Fibroblast of skin of right quadriceps (primary cell): ENCODE data around the gene HOXB6.

Experiments
- DNase-seq: peaks from one replicate; pipeline ENCODE4 v3.0.0-alpha.2; 2013

Gene HOXB6

DNA sequence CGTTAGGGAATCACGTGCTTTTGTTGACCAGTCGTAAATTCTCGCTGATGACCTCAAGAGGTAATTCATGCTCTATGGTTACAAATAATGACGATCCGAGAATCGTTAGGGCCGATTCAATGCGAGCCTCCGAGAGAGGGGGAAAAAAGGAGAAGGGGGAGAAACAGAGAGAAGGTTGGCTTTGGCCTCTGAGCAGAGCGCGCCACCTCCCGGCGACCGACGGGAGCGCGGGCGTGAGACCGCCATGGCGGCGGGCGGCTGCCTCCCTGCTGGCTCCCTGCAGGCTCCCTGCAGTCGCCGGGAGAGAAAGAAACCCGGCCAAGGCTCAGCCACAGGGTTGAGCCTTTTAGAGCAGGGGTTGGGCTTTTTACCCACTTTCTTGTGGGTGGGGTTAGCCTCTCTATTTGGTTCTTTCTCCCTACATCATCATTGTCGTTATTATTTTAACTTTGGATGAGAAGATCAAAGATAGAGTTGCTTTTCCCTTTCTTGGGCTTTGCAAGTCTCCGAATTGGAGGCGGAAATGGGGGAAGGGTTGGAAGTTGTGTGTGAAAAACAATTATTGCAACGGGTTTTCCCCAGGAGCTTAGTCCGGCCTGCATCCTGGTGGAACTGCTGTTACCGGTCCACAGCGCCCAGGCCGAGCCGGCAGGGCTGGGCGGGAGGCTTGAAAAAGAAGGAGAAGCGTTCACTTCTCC, 10.8 kb downstream of the HOXB6 start:
- peak; percentile 90 for DNase-seq

DNA sequence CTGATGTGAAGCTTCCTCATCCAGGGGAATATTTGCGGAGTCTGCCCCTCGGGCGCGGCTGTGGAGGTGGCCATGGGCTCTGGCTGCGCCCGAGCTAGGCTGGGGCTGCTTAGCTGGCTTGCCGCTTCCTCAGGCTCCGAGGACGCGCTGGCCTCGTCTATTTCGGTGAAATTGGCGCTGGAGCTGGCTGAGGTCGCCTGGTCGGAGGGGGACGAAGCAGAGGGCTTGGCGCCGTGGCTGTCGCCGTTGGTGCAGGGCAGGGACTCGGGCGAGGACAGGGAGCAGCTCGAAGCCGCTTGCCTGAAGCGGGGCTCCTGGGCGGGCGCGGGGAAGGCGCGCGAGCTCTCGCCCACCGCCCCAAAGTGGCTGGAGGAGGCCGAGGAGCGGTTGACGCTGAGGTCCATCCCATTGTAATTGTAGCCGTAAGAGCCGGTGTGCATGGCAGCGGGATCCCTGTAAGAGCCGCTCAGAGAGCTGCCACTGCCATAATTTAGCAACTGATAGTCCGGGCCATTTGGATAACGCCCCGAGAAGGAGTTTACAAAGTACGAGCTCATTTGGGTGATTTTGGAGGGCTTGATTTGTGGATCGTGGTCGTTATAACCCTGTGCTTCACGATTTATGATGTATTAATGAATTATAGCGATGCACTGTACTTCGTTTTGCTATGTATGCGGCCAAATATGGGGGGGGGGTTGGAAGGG, 11.5 kb downstream of the HOXB6 start, which contains the start of gene HOXB5:
Gene HOXB5 (minus strand): TSS at position 654 of the 704 bp plus-strand sequence. CDS start 97 bp downstream, at position 557.
- no peak for DNase-seq

- no peak for DNase-seq
Observed at GRCh38 chr17:48592577-48592976, 12.2 kb downstream of the HOXB6 start.

DNA sequence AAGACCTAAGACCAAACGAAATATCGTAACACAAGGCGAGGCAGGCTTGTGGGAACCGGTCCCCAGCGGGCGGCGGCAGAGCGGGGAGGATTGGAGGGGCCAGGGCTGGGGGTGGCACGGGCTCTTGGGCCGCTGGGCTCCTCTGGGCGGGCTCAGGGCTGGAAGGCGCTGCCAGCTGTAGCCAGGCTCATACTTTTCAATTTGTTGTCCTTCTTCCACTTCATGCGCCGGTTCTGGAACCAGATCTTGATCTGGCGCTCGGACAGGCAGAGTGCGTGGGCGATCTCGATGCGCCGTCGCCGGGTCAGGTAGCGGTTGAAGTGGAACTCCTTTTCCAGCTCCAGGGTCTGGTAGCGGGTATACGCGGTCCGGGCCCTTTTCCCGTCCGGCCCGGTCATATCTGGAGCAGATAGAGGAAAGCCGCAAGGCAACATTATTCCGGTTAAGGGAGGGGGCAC, 12.7 kb downstream of the HOXB6 start:
- no peak for DNase-seq

- DNase-seq, result no peak
Observed at GRCh38 chr17:48591255-48592056, 13.3 kb downstream of the HOXB6 start.

- DNase-seq, result no peak
Observed at GRCh38 chr17:48590607-48591161, 14.1 kb downstream of the HOXB6 start.

DNA sequence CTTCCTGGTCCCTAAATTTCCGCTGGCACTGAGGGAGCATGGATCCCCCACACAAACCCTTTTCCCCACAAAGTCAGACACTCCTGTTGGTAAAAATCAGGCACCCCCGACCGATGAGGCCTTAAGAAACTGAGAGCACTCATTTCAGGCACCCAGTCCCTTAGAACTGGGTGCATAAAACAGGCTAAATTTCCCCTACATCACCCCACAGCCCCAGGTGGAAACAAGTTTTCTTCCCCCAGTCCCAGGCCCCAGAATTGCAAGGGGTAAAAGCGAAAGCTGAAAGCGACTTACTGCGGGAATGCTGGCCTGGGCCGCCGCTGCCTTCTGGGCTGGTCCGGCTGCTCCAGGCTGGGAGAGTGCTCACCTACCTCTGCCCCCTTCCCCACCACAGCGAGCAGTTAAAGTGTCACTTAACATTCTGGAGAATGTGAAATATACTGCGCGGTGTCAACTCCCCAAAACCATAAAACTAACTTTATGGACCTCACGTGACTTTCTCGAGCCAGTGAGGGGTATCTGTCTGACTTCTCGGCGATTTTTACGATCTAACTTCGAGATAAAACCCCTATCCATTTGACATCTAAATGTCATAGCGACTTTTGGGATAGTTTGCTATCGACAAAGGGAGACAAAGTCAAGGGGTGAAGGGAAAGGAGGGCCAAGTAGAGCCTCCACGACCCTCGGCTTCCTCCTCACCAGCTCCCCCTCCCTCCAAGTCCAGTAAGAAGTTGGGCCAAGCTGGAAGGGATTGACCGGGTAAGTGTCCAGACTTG, 14.8 kb downstream of the HOXB6 start, which contains the start of gene HOXB3:
Gene HOXB3 (minus strand): TSS at position 411 of the 776 bp plus-strand sequence. CDS start 37,767 bp downstream, outside the sequence.
- peak; percentile 66 for DNase-seq

GRCh38 chr17:48589060-48589830, 15.5 kb downstream of the HOXB6 start:
- DNase-seq, result no peak

GRCh38 chr17:48588528-48588927, 16.3 kb downstream of the HOXB6 start:
- DNase-seq, result no peak

DNA sequence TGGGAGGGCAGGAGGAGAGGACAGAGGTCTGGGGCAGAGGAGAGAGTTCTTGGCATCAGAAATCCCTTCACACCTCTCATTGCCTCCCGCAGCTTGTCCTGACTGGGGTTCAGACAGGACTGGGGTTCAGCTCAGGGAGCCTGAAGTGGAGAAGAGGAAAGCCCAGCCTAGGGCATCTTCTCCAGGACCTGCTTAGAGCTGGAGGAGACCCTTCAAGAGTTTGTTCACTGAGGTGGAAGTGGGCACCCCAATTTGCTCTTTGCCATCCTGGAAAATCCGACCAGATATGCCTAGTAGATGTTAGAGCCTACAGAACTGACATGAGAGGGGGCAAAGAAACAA, 16.7 kb downstream of the HOXB6 start:
- DNase-seq, result no peak

DNA sequence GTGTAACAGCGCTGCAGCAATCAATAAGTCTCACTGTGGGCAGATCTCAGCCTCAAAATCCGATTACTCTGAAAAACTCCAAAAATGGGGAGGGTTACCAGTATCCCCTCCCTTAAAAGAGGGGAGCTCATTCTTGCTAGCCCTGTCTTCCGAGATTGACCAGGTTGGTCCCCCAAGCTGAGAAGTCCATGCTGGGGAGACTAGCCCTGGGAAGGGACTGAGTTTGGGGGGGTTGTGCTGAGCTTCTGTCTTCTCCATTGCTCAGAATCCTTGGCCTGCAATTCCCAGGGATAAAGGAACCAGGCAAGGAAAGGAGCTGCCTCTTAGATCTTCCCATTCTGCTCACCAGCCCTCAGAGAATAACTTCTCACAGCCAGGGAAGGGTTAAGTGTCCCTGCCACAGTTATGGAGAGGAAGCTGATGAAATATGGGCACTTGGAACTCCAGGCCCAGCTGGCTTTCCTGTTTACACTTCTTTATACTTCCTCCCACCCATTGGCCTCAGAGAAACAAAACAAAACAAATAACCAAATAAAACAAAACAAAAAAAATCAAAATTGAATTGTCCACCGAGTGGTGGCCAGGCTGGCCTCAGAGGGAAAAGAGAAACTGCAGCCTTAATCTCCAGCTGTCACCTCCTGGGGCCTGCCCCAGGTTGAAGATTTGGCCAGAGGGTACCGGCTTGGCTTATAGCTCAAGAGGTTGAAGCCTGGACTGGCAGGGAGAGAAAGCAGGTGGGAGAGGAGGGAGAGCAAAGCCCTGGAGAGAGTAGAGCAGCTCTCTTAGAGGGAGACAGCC, 17.3 kb downstream of the HOXB6 start:
- no peak for DNase-seq

DNA sequence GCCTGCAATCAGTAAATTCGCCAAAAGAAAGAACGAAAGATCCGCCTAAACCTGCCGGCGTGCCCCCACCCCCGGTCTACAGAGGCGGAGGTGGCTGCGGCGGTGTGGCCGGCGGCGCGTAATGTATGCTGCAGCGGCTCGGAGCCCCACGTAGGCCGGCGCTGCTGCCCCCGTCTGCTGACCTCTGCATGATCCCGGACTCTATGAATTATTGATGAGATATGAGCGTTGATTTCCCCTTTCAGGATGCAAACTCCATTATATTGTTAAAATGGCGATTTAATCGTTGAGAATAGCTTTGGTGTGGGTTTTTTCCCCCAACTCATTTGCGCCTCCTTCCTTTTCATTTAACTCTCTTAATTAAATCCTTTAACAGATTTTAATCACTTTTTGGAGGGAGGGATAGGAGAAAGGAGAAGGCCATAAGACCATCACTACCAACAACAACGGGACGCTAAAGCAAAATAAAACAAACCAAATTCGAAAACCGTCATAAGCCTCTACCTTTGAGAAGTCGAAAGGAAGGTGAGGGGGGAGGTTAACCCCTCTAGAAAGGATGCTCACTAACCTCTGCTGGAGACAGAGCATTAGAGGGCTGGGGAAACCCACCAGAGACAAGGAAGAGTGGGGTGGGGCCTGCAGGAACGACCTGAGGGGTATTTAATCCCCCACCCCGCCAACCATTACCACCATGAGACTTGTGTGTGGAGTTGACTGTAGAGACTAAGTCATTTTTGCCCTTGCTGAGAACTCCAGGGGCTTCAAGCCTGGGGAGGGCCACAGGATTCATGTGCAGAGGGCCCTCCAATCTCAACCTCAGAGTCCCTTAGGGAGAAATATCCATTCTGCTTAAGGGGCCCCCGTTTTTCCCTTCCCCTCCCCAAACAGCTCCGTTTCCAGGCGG, 18.2 kb downstream of the HOXB6 start:
- DNase-seq, result no peak

DNA sequence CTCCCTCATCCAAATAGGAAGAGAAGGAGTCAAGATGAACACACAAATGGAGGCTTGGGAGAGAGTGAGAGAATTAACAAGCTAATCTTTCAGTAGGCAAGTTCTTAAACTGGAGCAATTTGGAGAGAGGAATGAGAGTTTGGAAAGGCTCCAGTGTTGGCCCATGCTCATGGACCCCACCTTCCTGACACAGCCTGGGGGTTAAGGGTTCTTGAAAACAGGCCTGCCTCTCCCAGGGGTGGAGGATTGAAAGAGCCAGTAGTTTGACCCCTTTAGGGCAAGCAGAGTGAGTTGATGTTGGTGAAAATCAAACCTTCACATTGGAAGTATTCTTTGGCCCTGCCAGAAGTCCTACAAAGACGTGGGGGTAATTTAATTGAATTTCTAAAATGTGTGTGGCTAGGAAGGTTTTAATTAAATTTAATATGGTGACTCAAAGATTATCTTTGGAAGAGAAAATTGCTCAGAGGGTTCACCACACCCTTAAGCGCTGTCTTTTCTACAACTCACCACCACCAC, 20.5 kb downstream of the HOXB6 start:
- DNase-seq, result peak; percentile 57

DNA sequence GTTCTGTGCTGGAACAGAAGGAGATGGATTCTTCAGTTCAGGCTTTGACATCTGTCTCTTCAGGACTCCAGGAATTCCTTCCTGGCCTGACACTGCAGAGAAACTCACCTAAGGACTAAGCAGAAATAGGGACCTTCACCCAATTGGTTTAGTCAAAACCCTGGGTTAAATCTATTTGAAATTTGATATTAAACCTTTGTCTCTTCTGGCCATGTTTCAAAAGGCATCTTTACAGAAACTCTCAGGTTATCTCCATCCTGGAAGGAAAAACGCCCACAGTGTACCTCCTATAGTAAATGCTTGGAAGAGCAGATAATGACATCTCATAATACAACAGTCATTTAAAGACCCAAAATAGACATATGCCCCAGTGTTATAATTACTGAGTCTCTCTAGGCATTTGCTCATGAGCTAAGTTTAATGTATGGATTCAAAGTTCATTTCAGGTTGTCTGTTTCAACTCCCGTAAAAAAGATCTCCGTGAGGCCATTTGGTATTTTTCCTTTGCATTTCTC, 21.0 kb downstream of the HOXB6 start:
- DNase-seq, result no peak

DNA sequence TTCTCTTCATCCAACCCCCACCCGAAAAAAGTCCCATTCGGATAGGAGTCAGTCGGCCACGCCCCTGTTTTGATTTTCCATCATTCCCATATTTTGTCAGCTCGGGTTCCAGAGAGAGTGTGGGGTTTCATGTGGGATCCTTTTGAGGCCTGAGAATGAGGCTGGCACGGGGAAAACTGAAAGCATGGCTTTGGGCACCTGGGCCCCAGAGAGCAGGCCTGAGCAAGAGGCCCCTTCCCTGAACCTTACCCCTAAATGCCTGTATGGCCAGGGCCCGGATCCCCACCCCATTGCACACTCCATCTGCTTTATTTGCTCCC, 22.1 kb downstream of the HOXB6 start:
- DNase-seq, result no peak

- no peak for DNase-seq
Observed at GRCh38 chr17:48579760-48580554, 24.8 kb downstream of the HOXB6 start.

GRCh38 chr17:48579471-48579759, 25.4 kb downstream of the HOXB6 start:
- DNase-seq, result no peak

GRCh38 chr17:48578616-48579470, 25.9 kb downstream of the HOXB6 start:
- no peak for DNase-seq
